Measurements from ENCODE around the gene MTIF3.

- TF ChIP-seq EZH2 (IDR thresholded peaks at IDR 0.05; ENCODE audit: insufficient read depth, poor library complexity, severe bottlenecking) (no peak), EZH2phosphoT487 (IDR thresholded peaks at IDR 0.05; ENCODE audit: insufficient read depth, low read depth) (no peak)
Observed at GRCh38 chr13:27442797-27443196, 7.6 kb downstream of the MTIF3 start.
